ENCODE data around the gene PGC.
A peak's percentile ranks its signal among the peaks of the same experiment; 100 is the strongest.

DNA sequence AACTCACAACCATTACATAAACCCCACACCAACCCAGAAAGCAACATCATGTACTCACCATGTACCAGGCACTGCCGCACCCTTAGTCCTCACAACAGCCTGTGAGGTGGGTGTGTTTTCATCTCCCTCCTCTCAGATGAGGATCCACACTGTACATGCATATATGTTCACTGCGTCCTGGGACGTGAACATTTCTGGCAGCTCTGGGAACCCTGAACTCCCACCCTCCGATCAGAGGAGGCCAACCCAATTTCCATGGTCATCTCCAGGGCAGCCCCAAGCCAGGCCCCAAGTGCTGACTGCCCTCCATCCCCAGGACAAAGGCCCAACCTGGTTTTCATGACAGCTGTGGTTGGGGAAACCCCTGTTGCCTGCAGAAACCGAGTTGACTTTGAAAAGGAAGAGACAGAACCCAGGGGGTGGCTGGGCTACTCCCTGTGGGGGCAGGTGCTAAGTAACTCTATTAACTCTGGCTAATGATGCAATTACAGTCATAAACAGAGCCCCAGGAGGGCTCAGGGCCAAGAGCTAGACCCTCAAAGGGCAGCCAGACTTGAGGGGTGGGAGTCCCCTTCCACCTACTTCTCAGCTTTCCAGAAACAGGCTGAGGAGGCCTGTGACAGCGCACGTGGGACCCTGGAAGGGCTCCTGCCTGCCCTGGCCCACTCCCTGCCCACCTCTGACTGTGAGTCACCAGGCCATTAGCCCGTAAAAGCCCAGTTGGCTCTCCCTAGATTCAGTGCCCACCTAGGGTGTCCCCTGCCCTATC lies 14.4 kb downstream of the PGC start:
- TF ChIP-seq, protein P1, sequence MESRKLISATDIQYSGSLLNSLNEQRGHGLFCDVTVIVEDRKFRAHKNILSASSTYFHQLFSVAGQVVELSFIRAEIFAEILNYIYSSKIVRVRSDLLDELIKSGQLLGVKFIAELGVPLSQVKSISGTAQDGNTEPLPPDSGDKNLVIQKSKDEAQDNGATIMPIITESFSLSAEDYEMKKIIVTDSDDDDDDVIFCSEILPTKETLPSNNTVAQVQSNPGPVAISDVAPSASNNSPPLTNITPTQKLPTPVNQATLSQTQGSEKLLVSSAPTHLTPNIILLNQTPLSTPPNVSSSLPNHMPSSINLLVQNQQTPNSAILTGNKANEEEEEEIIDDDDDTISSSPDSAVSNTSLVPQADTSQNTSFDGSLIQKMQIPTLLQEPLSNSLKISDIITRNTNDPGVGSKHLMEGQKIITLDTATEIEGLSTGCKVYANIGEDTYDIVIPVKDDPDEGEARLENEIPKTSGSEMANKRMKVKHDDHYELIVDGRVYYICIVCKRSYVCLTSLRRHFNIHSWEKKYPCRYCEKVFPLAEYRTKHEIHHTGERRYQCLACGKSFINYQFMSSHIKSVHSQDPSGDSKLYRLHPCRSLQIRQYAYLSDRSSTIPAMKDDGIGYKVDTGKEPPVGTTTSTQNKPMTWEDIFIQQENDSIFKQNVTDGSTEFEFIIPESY (IDR thresholded peaks at IDR 0.05; ENCODE audit: borderline replicate concordance, low read depth): no peak
- TF ChIP-seq POLR2AphosphoS5 (IDR thresholded peaks at IDR 0.05; ENCODE audit: low read depth, low read length) (no peak), CHD2 (IDR thresholded peaks at IDR 0.05; ENCODE audit: low read length, partially characterized antibody) (no peak), FOSL2 (IDR thresholded peaks at IDR 0.05; ENCODE audit: borderline replicate concordance, low read depth) (no peak; the same call in 1 of the 2 replicates), EP300 (IDR thresholded peaks at IDR 0.05; ENCODE audit: borderline replicate concordance in 1 of 2, low read depth in 1 of 2, low read length in 1 of 2) (no peak), TAF1 (IDR thresholded peaks at IDR 0.05; ENCODE audit: borderline replicate concordance, low read depth, low read length) (no peak), NFIC (IDR thresholded peaks at IDR 0.05; ENCODE audit: borderline replicate concordance) (no peak), EZH2phosphoT487 (IDR thresholded peaks at IDR 0.05; ENCODE audit: borderline replicate concordance, low read depth) (no peak), MXI1 (IDR thresholded peaks at IDR 0.05; ENCODE audit: low read depth, low read length) (peak; percentile 19; the same call in 1 of the 2 replicates), GABPA (IDR thresholded peaks at IDR 0.05; ENCODE audit: low read depth) (no peak)
- TF ChIP-seq, protein P2, sequence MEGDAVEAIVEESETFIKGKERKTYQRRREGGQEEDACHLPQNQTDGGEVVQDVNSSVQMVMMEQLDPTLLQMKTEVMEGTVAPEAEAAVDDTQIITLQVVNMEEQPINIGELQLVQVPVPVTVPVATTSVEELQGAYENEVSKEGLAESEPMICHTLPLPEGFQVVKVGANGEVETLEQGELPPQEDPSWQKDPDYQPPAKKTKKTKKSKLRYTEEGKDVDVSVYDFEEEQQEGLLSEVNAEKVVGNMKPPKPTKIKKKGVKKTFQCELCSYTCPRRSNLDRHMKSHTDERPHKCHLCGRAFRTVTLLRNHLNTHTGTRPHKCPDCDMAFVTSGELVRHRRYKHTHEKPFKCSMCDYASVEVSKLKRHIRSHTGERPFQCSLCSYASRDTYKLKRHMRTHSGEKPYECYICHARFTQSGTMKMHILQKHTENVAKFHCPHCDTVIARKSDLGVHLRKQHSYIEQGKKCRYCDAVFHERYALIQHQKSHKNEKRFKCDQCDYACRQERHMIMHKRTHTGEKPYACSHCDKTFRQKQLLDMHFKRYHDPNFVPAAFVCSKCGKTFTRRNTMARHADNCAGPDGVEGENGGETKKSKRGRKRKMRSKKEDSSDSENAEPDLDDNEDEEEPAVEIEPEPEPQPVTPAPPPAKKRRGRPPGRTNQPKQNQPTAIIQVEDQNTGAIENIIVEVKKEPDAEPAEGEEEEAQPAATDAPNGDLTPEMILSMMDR (IDR thresholded peaks at IDR 0.05): no peak
- TF ChIP-seq, protein P3, sequence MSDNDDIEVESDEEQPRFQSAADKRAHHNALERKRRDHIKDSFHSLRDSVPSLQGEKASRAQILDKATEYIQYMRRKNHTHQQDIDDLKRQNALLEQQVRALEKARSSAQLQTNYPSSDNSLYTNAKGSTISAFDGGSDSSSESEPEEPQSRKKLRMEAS (IDR thresholded peaks at IDR 0.05; ENCODE audit: low read depth): no peak
- TF ChIP-seq, protein P4, sequence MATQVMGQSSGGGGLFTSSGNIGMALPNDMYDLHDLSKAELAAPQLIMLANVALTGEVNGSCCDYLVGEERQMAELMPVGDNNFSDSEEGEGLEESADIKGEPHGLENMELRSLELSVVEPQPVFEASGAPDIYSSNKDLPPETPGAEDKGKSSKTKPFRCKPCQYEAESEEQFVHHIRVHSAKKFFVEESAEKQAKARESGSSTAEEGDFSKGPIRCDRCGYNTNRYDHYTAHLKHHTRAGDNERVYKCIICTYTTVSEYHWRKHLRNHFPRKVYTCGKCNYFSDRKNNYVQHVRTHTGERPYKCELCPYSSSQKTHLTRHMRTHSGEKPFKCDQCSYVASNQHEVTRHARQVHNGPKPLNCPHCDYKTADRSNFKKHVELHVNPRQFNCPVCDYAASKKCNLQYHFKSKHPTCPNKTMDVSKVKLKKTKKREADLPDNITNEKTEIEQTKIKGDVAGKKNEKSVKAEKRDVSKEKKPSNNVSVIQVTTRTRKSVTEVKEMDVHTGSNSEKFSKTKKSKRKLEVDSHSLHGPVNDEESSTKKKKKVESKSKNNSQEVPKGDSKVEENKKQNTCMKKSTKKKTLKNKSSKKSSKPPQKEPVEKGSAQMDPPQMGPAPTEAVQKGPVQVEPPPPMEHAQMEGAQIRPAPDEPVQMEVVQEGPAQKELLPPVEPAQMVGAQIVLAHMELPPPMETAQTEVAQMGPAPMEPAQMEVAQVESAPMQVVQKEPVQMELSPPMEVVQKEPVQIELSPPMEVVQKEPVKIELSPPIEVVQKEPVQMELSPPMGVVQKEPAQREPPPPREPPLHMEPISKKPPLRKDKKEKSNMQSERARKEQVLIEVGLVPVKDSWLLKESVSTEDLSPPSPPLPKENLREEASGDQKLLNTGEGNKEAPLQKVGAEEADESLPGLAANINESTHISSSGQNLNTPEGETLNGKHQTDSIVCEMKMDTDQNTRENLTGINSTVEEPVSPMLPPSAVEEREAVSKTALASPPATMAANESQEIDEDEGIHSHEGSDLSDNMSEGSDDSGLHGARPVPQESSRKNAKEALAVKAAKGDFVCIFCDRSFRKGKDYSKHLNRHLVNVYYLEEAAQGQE (IDR thresholded peaks at IDR 0.05; ENCODE audit: low read depth, low read length): no peak
